ENCODE results near the gene MYO7B. TPM values are rescaled to one million over a fixed set of nuclear protein-coding genes. Genes with fewer than 3 reads are reported as not detected.

The MYO7B gene
- total and polyA plus RNA-seq, 9 of the 15 experiments (the other 6 are each of a cell fraction or from before 2014, with no cell fraction given) = 0.08 TPM; not detected in 8

- Histone ChIP-seq H3K27me3 (ENCODE audit: control insufficient read depth in 2 of 2, insufficient read depth in 2 of 2, low read length in 2 of 2) (peaks cover 10 to 33% of the 10 kb centered on the region in 2 experiments), H2AFZ (ENCODE audit: low read depth, low read length) (no peak overlapping the region), H3K4me3 (no peak overlapping the region), H3K9ac (ENCODE audit: insufficient read depth in 1 of 2, low read depth in 2 of 2, low read length in 2 of 2) (no peak overlapping the region), H3K4me2 (ENCODE audit: insufficient read depth, low read length) (no peak overlapping the region), H3K4me1 (replicated peaks in 1 of 2; ENCODE audit: control insufficient read depth in 2 of 2, insufficient read depth in 2 of 2, low read length in 2 of 2) (peaks cover 0 to 9% of the 10 kb centered on the region in 2 experiments; a peak in 1 of 5 replicates), H4K20me1 (replicated peaks; ENCODE audit: control insufficient read depth, insufficient read depth, low read length) (no peaks in the 10 kb centered on the region), H3K9me1 (ENCODE audit: control insufficient read depth, insufficient read depth, low read length) (peaks cover 1% of the 10 kb centered on the region), H3K79me2 (ENCODE audit: control insufficient read depth, insufficient read depth, low read length) (no peaks in the 10 kb centered on the region), H3K36me3 (ENCODE audit: control insufficient read depth, insufficient read depth, low read length) (no peaks in the 10 kb centered on the region), H3K27ac (ENCODE audit: extremely low read depth, low read depth, low read length) (no peak overlapping the region), H3K9me3 (replicated peaks; ENCODE audit: control insufficient read depth, insufficient read depth, low read depth, low read length) (no peaks in the 10 kb centered on the region)
- ATAC-seq (no peak), DNase-seq (ENCODE audit: extremely low read depth in 1 of 4, low spot score in 3 of 4) (no peak), FAIRE-seq (no peak)
- ChIA-PET POLR2A (no interaction called here), CTCF (ENCODE audit: low intra/inter-chr PET ratio) (no interaction called here)
- in situ Hi-C loops (cut with MboI) = no loop called here
- no TSS peak for BruUV-seq (replicated peaks)
- WGBS (ENCODE audit: insufficient coverage, low coverage, missing lambda C conversion rate) = 0% methylated on average over 1 of the region's 3 CpGs
- intact Hi-C loops (cut with micrococcal nuclease) = no loop called here
- TF ChIP-seq MLLT1 (IDR thresholded peaks at IDR 0.05) (no peak), EGR1 (conservative IDR thresholded peaks at IDR 0.05) (peak; percentile 78)
These were observed 53.9 kb downstream of the MYO7B start for GRCh38 chr2:127589358-127589757.

GRCh38 chr2:127589841-127590240, 54.4 kb downstream of the MYO7B start:
- Histone ChIP-seq H3K9ac (ENCODE audit: insufficient read depth in 1 of 2, low read depth in 2 of 2, low read length in 2 of 2) (no peak overlapping the region), H3K9me1 (ENCODE audit: control insufficient read depth, insufficient read depth, low read length) (no peaks in the 10 kb centered on the region), H3K36me3 (ENCODE audit: control insufficient read depth, insufficient read depth, low read length) (no peaks in the 10 kb centered on the region), H3K4me2 (ENCODE audit: insufficient read depth, low read length) (no peak overlapping the region), H3K79me2 (ENCODE audit: control insufficient read depth, insufficient read depth, low read length) (no peaks in the 10 kb centered on the region), H3K9me3 (replicated peaks; ENCODE audit: control insufficient read depth, insufficient read depth, low read depth, low read length) (no peaks in the 10 kb centered on the region), H3K27ac (ENCODE audit: extremely low read depth, low read depth, low read length) (no peak overlapping the region), H4K20me1 (replicated peaks; ENCODE audit: control insufficient read depth, insufficient read depth, low read length) (no peaks in the 10 kb centered on the region), H2AFZ (ENCODE audit: low read depth, low read length) (no peak overlapping the region), H3K4me3 (no peak overlapping the region), H3K4me1 (replicated peaks in 1 of 2; ENCODE audit: control insufficient read depth in 2 of 2, insufficient read depth in 2 of 2, low read length in 2 of 2) (peaks cover 0 to 9% of the 10 kb centered on the region in 2 experiments; a peak in 1 of 5 replicates), H3K27me3 (ENCODE audit: control insufficient read depth in 2 of 2, insufficient read depth in 2 of 2, low read length in 2 of 2) (peaks cover 6 to 29% of the 10 kb centered on the region in 2 experiments; a peak in 4 of 5 replicates)
- FAIRE-seq = no peak
- intact Hi-C loops (cut with micrococcal nuclease) = loop anchor here (2.0 kb wide), 1 partner anchor 111 kb away; the partner anchor contains the start of gene SFT2D3
- ChIA-PET POLR2A (no interaction called here), CTCF (ENCODE audit: low intra/inter-chr PET ratio) (interaction anchor here (2.4 kb wide), 1 partner anchor 60 kb away, joined by 7 read pairs; no protein-coding TSS in a partner anchor)
- BruUV-seq (replicated peaks) = no TSS peak
- 37% methylated on average over 3 of the region's 5 CpGs for WGBS (ENCODE audit: insufficient coverage, low coverage, missing lambda C conversion rate)
- in situ Hi-C loops (cut with MboI) = no loop called here
- no peak for ATAC-seq
- no peak for DNase-seq (ENCODE audit: extremely low read depth in 1 of 4, low spot score in 3 of 4)
- no peak for TF ChIP-seq E2F3 (CRISPR knock-in tag; IDR thresholded peaks at IDR 0.05)
- no peak for TF ChIP-seq CBFA2T2 (conservative IDR thresholded peaks at IDR 0.05)
- TF ChIP-seq KLF6 (CRISPR knock-in tag; IDR thresholded peaks at IDR 0.05; ENCODE audit: borderline replicate concordance) = no peak
- TF ChIP-seq HNRNPH1 (optimal IDR thresholded peaks at IDR 0.05; ENCODE audit: low read depth, low read length) = no peak
- TF ChIP-seq BRCA1 (IDR thresholded peaks at IDR 0.05) = no peak
- TF ChIP-seq BRCA1 (CRISPR knock-in tag; IDR thresholded peaks at IDR 0.05) = no peak
- no peak for TF ChIP-seq ZNF311 (CRISPR knock-in tag; IDR thresholded peaks at IDR 0.05)
- TF ChIP-seq ZFP36 (IDR thresholded peaks at IDR 0.05; ENCODE audit: low read depth, low read length, partially characterized antibody) = no peak
- TF ChIP-seq ZBTB34 (CRISPR knock-in tag; IDR thresholded peaks at IDR 0.05) = no peak
- TF ChIP-seq YY1 (IDR thresholded peaks at IDR 0.05; ENCODE audit: borderline replicate concordance in 1 of 3, control insufficient read depth in 1 of 3, extremely low read depth in 1 of 3, insufficient read depth in 3 of 3, insufficient read length in 1 of 3, insufficient replicate concordance in 2 of 3, low read depth in 1 of 3, low read length in 2 of 3) = no peak

All from K562 (cell line).